Naive thymus-derived CD4-positive, alpha-beta T cell (primary cell): ENCODE results near the gene WDR38. TPM values are rescaled to one million over a fixed set of nuclear protein-coding genes. Genes with fewer than 3 reads are reported as not detected.

Source experiments
- ATAC-seq: fragments of 150-1000 bp; cut with Tn5 transposase; 2 replicates; pipeline ENCODE4 v1.10.0; 2021; ENCODE audit warnings: mild to moderate bottlenecking, moderate library complexity
- CTCF ChIA-PET: fragments of 350-600 bp; sonication (Branson Sonifier 250); formaldehyde crosslinking; loops from one replicate; lab custom pipeline; 2021; ENCODE audit warnings: antibody characterized with exemption; lab: Charles Lee
- POLR2A ChIA-PET: fragments of 350-600 bp; sonication (Branson Sonifier 250); formaldehyde crosslinking; loops from one replicate; lab custom pipeline; 2021; ENCODE audit warnings: antibody characterized with exemption, inconsistent platforms; lab: Charles Lee
- DNase-seq, 9 donors: peaks; one replicate each; pipeline versions ENCODE4 v3.0.0 to v3.0.0-alpha.2; 2020 to 2022; ENCODE audit warnings: mixed read lengths in 1 of 9
- H3K27ac ChIP-seq: one replicate; pipeline ENCODE4 v1.7.0; 2013; ENCODE audit warnings: mild to moderate bottlenecking, low read depth, low read length, moderate library complexity
- H3K27me3 ChIP-seq, 2 donors: one replicate each; pipeline ENCODE4 v1.7.0; 2013; ENCODE audit warnings: low read length in 2 of 2, mild to moderate bottlenecking in 2 of 2, moderate library complexity in 2 of 2; ENCODE audit not compliant: control insufficient read depth in 2 of 2, insufficient read depth in 2 of 2
- H3K36me3 ChIP-seq, 3 experiments: 1 replicate in 2 of 3; 2 replicates in 1 of 3; pipeline ENCODE4 v1.7.0; 2013; ENCODE audit warnings: low read length in 3 of 3, mild to moderate bottlenecking in 3 of 3, moderate library complexity in 1 of 3; ENCODE audit not compliant: insufficient read depth in 3 of 3, control insufficient read depth in 2 of 3
- H3K4me1 ChIP-seq, 2 donors: one replicate each; pipeline ENCODE4 v1.7.0; 2013; ENCODE audit warnings: low read length in 2 of 2, mild to moderate bottlenecking in 2 of 2, moderate library complexity in 1 of 2; ENCODE audit not compliant: control insufficient read depth in 2 of 2, insufficient read depth in 2 of 2
- H3K4me3 ChIP-seq: 2 replicates; pipeline ENCODE4 v1.7.0; 2013; ENCODE audit warnings: mild to moderate bottlenecking, low read length
- H3K9me3 ChIP-seq, 3 experiments: 1 replicate in 2 of 3; 2 replicates in 1 of 3; pipeline ENCODE4 v1.7.0; 2013; ENCODE audit warnings: low read length in 3 of 3; ENCODE audit not compliant: control insufficient read depth in 2 of 3
- H3K27ac Mint-ChIP-seq, 9 donors: one replicate each; pipeline ENCODE4 v1.8.0; 2020 to 2022; ENCODE audit warnings: mixed read lengths in 9 of 9, mild to moderate bottlenecking in 8 of 9, moderate library complexity in 5 of 9, inconsistent platforms in 2 of 9
- H3K27me3 Mint-ChIP-seq, 5 donors: one replicate each; pipeline ENCODE4 v1.8.0; 2021 to 2022; ENCODE audit warnings: mixed read lengths in 5 of 5, mild to moderate bottlenecking in 1 of 5
- H3K36me3 Mint-ChIP-seq, 5 donors: one replicate each; pipeline ENCODE4 v1.8.0; 2020 to 2022; ENCODE audit warnings: mixed read lengths in 5 of 5, mild to moderate bottlenecking in 3 of 5, inconsistent platforms in 1 of 5
- H3K4me1 Mint-ChIP-seq, 7 donors: one replicate each; pipeline ENCODE4 v1.8.0; 2020 to 2022; ENCODE audit warnings: mixed read lengths in 7 of 7, mild to moderate bottlenecking in 3 of 7, inconsistent platforms in 1 of 7
- H3K4me3 Mint-ChIP-seq, 10 donors: one replicate each; pipeline ENCODE4 v1.8.0; 2020 to 2022; ENCODE audit warnings: mild to moderate bottlenecking in 10 of 10, mixed read lengths in 10 of 10, moderate library complexity in 6 of 10, inconsistent platforms in 2 of 10
- H3K9me3 Mint-ChIP-seq, 11 donors: one replicate each; pipeline ENCODE4 v1.8.0; 2020 to 2022; ENCODE audit warnings: mixed read lengths in 11 of 11, mild to moderate bottlenecking in 4 of 11, inconsistent platforms in 1 of 11, moderate library complexity in 1 of 11
- intact Hi-C, 2 donors: fragments of 100-400 bp; cut with micrococcal nuclease; formaldehyde crosslinking; loops; one replicate each; pipeline ENCODE4 v1.15.1; 2023
- polyA plus RNA-seq, 2 donors: library from polyadenylated mRNA; unstranded; fragments of 300-500 nt; fragmentation: Illumina TruSeq; gene quantifications; one replicate each; pipeline ENCODE4 v1.2.3, GENCODE V29; 2021
- total RNA-seq, 6 experiments: library from RNA in 5 of 6; stranded (reverse) in 5 of 6; gene quantifications; 1 replicate in 5 of 6; 2 replicates in 1 of 6; pipeline ENCODE4 v1.2.3 and lab custom pipeline; 2021 to 2026

WDR38 gene
- total and polyA plus RNA-seq, 7 experiments from 2014 or later: not detected

- H3K27ac Mint-ChIP-seq: no peak overlapping the region
- no peak overlapping the region for H3K4me3 Mint-ChIP-seq
- H3K36me3 Mint-ChIP-seq: no peaks in the 10 kb centered on the region
- Histone ChIP-seq H3K4me1 (peaks cover 8% of the 10 kb centered on the region in 2 donors), H3K4me3 (no peak overlapping the region), H3K27me3 (no peaks in the 10 kb centered on the region), H3K36me3 (no peaks in the 10 kb centered on the region), H3K9me3 (no peaks in the 10 kb centered on the region), H3K27ac (no peak overlapping the region)
- peaks cover 4 to 9% (median 6%) of the 10 kb centered on the region in 7 donors for H3K4me1 Mint-ChIP-seq
- CTCF ChIA-PET: no interaction called here
- ATAC-seq (no peak), DNase-seq (no peak)
- H3K27me3 Mint-ChIP-seq: peaks cover 8 to 23% (median 15%) of the 10 kb centered on the region in 5 donors
- POLR2A ChIA-PET: no interaction called here
- intact Hi-C loops: loop anchor here (5.0 to 10.0 kb wide), 5 partner anchors 235 to 1582 kb away; partner anchors contain the start of genes PSMB7 (in 1 of the 2), SCAI (in 1 of the 2) and STRBP (in 1 of the 2)
- H3K9me3 Mint-ChIP-seq: no peaks in the 10 kb centered on the region
Measured at GRCh38 chr9:124849801-124850200, 3.5 kb upstream of the WDR38 start.

- Mint-ChIP-seq H3K27me3 (peaks cover 6 to 21% (median 12%) of the 10 kb centered on the region in 5 donors), H3K36me3 (peaks cover 0 to 2% (median 0%) of the 10 kb centered on the region in 5 donors), H3K4me1 (peaks cover 4 to 12% (median 6%) of the 10 kb centered on the region in 7 donors), H3K9me3 (no peaks in the 10 kb centered on the region), H3K4me3 (peak overlapping the region in 7 of 10 donors; percentile 6 to 79 (median 68)), H3K27ac (no peak overlapping the region)
- no peaks in the 10 kb centered on the region for H3K9me3 ChIP-seq
- peaks cover 8% of the 10 kb centered on the region in 2 donors for H3K4me1 ChIP-seq
- ATAC-seq: no peak
- H3K36me3 ChIP-seq: peaks cover 0 to 10% (median under 1%) of the 10 kb centered on the region in 3 experiments
- H3K27ac ChIP-seq: no peak overlapping the region
- CTCF ChIA-PET: interaction anchor here (0.6 to 5.4 kb wide), 11 partner anchors 10 to 1076 kb away, joined by 3 to 66 read pairs (median 3); partner anchors contain the start of genes ARPC5L, NR6A1, OLFML2A and RPL35
- no peak for DNase-seq
- intact Hi-C loops: loop anchor here (2.0 to 10.0 kb wide), 8 partner anchors 43 to 1585 kb away; partner anchors contain the start of genes PSMB7 (in 1 of the 2), SCAI (in 1 of the 2) and STRBP (in 1 of the 2)
- POLR2A ChIA-PET: interaction anchor here (1.5 to 2.9 kb wide), 3 partner anchors 9 to 83 kb away, joined by 3 to 14 read pairs (median 7); partner anchors contain the start of genes ARPC5L, NR6A1 and RPL35
- no peaks in the 10 kb centered on the region for H3K27me3 ChIP-seq
- peak overlapping the region; percentile 50 for H3K4me3 ChIP-seq
Measured at GRCh38 chr9:124852121-124852828, 985 bp upstream of the WDR38 start.

- H3K4me3 Mint-ChIP-seq: peak overlapping the region in 9 of 10 donors; percentile 54 to 75 (median 67)
- Histone ChIP-seq H3K4me1 (peaks cover 8% of the 10 kb centered on the region in 2 donors), H3K9me3 (no peaks in the 10 kb centered on the region), H3K36me3 (peaks cover 0 to 24% (median 6%) of the 10 kb centered on the region in 3 experiments), H3K4me3 (no peak overlapping the region), H3K27ac (peak overlapping the region; percentile 46), H3K27me3 (no peaks in the 10 kb centered on the region)
- H3K4me1 Mint-ChIP-seq: peaks cover 4 to 18% (median 6%) of the 10 kb centered on the region in 7 donors
- ChIA-PET CTCF (interaction anchor here (0.8 to 5.4 kb wide), 9 partner anchors 16 to 237 kb away, joined by 3 to 66 read pairs (median 3); partner anchors contain the start of genes NR6A1 and OLFML2A), POLR2A (interaction anchor here (0.6 to 2.9 kb wide), 4 partner anchors 8 to 392 kb away, joined by 3 to 14 read pairs (median 6); partner anchors contain the start of genes ARPC5L, NR6A1 and RPL35)
- H3K36me3 Mint-ChIP-seq: peaks cover 0 to 9% (median 0%) of the 10 kb centered on the region in 5 donors
- DNase-seq: no peak
- intact Hi-C loops: loop anchor here (1.0 to 10.0 kb wide), 13 partner anchors 9 to 1586 kb away; partner anchors contain the start of genes ARPC5L (in 1 of the 2), PSMB7 (in 1 of the 2), SCAI (in 1 of the 2) and STRBP (in 1 of the 2)
- H3K27ac Mint-ChIP-seq: no peak overlapping the region
- H3K27me3 Mint-ChIP-seq: peaks cover 5 to 11% (median 9%) of the 10 kb centered on the region in 5 donors
- no peaks in the 10 kb centered on the region for H3K9me3 Mint-ChIP-seq
- no peak for ATAC-seq
Measured at GRCh38 chr9:124853605-124854143, 414 bp downstream of the WDR38 start.

GRCh38 chr9:124854161-124854560 lies 901 bp downstream of the WDR38 start:
- CTCF ChIA-PET: interaction anchor here (0.9 to 5.4 kb wide), 6 partner anchors 38 to 143 kb away, joined by 3 to 66 read pairs (median 3); partner anchors contain the start of genes NR6A1 and OLFML2A
- Mint-ChIP-seq H3K9me3 (no peaks in the 10 kb centered on the region), H3K27ac (peak overlapping the region in 2 of 9 donors; percentile 9 to 23), H3K27me3 (peaks cover 5 to 11% (median 9%) of the 10 kb centered on the region in 5 donors), H3K36me3 (peaks cover 0 to 13% (median 0%) of the 10 kb centered on the region in 5 donors), H3K4me3 (peak overlapping the region in 4 of 10 donors; percentile 1 to 75 (median 68)), H3K4me1 (peaks cover 4 to 18% (median 6%) of the 10 kb centered on the region in 7 donors)
- DNase-seq (no peak), ATAC-seq (no peak)
- intact Hi-C loops: loop anchor here (5.0 to 10.0 kb wide), 5 partner anchors 239 to 1587 kb away; partner anchors contain the start of genes PSMB7 (in 1 of the 2), SCAI (in 1 of the 2) and STRBP (in 1 of the 2)
- Histone ChIP-seq H3K27me3 (no peaks in the 10 kb centered on the region), H3K4me1 (peaks cover 8% of the 10 kb centered on the region in 2 donors), H3K27ac (no peak overlapping the region), H3K9me3 (no peaks in the 10 kb centered on the region), H3K4me3 (no peak overlapping the region), H3K36me3 (peaks cover 0 to 29% (median 6%) of the 10 kb centered on the region in 3 experiments)
- POLR2A ChIA-PET: interaction anchor here (0.9 to 2.9 kb wide), 4 partner anchors 7 to 388 kb away, joined by 3 to 14 read pairs (median 5); partner anchors contain the start of genes ARPC5L, NR6A1 and RPL35

- Mint-ChIP-seq H3K4me1 (peaks cover 5 to 23% (median 11%) of the 10 kb centered on the region in 7 donors), H3K27me3 (peaks cover 5 to 11% (median 8%) of the 10 kb centered on the region in 5 donors), H3K36me3 (peaks cover 0 to 13% (median 4%) of the 10 kb centered on the region in 5 donors), H3K4me3 (peak overlapping the region in 3 of 10 donors; percentile 20 to 43 (median 40)), H3K9me3 (no peaks in the 10 kb centered on the region), H3K27ac (peak overlapping the region in 5 of 9 donors; percentile 14 to 64 (median 43))
- Histone ChIP-seq H3K36me3 (peaks cover 0 to 35% (median 6%) of the 10 kb centered on the region in 3 experiments), H3K9me3 (no peaks in the 10 kb centered on the region), H3K27ac (no peak overlapping the region), H3K27me3 (no peaks in the 10 kb centered on the region), H3K4me1 (peaks cover 8 to 10% of the 10 kb centered on the region in 2 donors), H3K4me3 (no peak overlapping the region)
- ChIA-PET CTCF (interaction anchor here (1.5 to 5.4 kb wide), 2 partner anchors 39 to 81 kb away, joined by 3 to 66 read pairs; partner anchors contain the start of genes NR6A1 and OLFML2A), POLR2A (interaction anchor here (1.1 kb wide), 1 partner anchor 37 kb away, joined by 3 read pairs; no protein-coding TSS in a partner anchor)
- no peak for DNase-seq
- no peak for ATAC-seq
- intact Hi-C loops: loop anchor here (5.0 to 10.0 kb wide), 5 partner anchors 240 to 1588 kb away; partner anchors contain the start of genes PSMB7 (in 1 of the 2), SCAI (in 1 of the 2) and STRBP (in 1 of the 2)
Measured at GRCh38 chr9:124854822-124855221, 1.6 kb downstream of the WDR38 start.
